T-helper 2 cell treated with Interferon-gamma antibody and Interleukin-4, amounts not matched to agents 5 μg/mL and 100 μg/mL, for 36 hours (primary cell): Measurements from ENCODE around the gene QSER1.
A peak's percentile ranks its signal among the peaks of the same experiment; 100 is the strongest.

Source experiments
- DNase-seq: peaks from one replicate; pipeline ENCODE4 v3.0.0; 2021; ENCODE audit warnings: low spot score
- H3K27ac Mint-ChIP-seq: one replicate; pipeline ENCODE4 v1.8.0; 2021; ENCODE audit warnings: mild to moderate bottlenecking, mixed read lengths
- H3K27me3 Mint-ChIP-seq: one replicate; pipeline ENCODE4 v1.8.0; 2021; ENCODE audit warnings: low read depth, mixed read lengths
- H3K36me3 Mint-ChIP-seq: one replicate; pipeline ENCODE4 v1.8.0; 2021; ENCODE audit warnings: low read depth, mixed read lengths
- H3K4me1 Mint-ChIP-seq: one replicate; pipeline ENCODE4 v1.8.0; 2021; ENCODE audit warnings: low read depth, mixed read lengths
- H3K4me3 Mint-ChIP-seq: one replicate; pipeline ENCODE4 v1.8.0; 2022; ENCODE audit warnings: mild to moderate bottlenecking, moderate library complexity, mixed read lengths
- H3K9me3 Mint-ChIP-seq: one replicate; pipeline ENCODE4 v1.8.0; 2021; ENCODE audit warnings: mixed read lengths

The QSER1 gene

GRCh38 chr11:32895471-32895870, 2.9 kb downstream of the QSER1 start:
- Mint-ChIP-seq H3K4me3 (peak overlapping the region; percentile 29), H3K4me1 (peaks cover 31% of the 10 kb centered on the region)

GRCh38 chr11:32897103-32897502, 4.5 kb downstream of the QSER1 start:
- Mint-ChIP-seq H3K36me3 (no peaks in the 10 kb centered on the region), H3K27me3 (peaks cover under 1% of the 10 kb centered on the region), H3K27ac (no peak overlapping the region), H3K4me1 (peaks cover 28% of the 10 kb centered on the region), H3K4me3 (no peak overlapping the region), H3K9me3 (no peaks in the 10 kb centered on the region)
- no peak for DNase-seq

More at GRCh38 chr11:32895471-32895870, 2.9 kb downstream of the QSER1 start:
- Mint-ChIP-seq H3K36me3 (no peaks in the 10 kb centered on the region), H3K9me3 (no peaks in the 10 kb centered on the region), H3K27ac (no peak overlapping the region), H3K27me3 (peaks cover 14% of the 10 kb centered on the region)
- DNase-seq = no peak

GRCh38 chr11:32899438-32899837, 6.8 kb downstream of the QSER1 start:
- peaks cover 24% of the 10 kb centered on the region for H3K4me1 Mint-ChIP-seq
- peaks cover 1% of the 10 kb centered on the region for H3K36me3 Mint-ChIP-seq
- H3K4me3 Mint-ChIP-seq = no peak overlapping the region
- DNase-seq = no peak
- H3K9me3 Mint-ChIP-seq = no peaks in the 10 kb centered on the region
- no peaks in the 10 kb centered on the region for H3K27me3 Mint-ChIP-seq
- no peak overlapping the region for H3K27ac Mint-ChIP-seq

- Mint-ChIP-seq H3K36me3 (peaks cover 1% of the 10 kb centered on the region), H3K4me1 (peaks cover 16% of the 10 kb centered on the region), H3K27ac (no peak overlapping the region), H3K4me3 (no peak overlapping the region), H3K9me3 (no peaks in the 10 kb centered on the region), H3K27me3 (no peaks in the 10 kb centered on the region)
- no peak for DNase-seq
Measured at GRCh38 chr11:32902089-32902665, 9.6 kb downstream of the QSER1 start.

GRCh38 chr11:32905028-32905667, 12.5 kb downstream of the QSER1 start:
- no peak overlapping the region for H3K4me3 Mint-ChIP-seq
- no peaks in the 10 kb centered on the region for H3K27me3 Mint-ChIP-seq
- H3K36me3 Mint-ChIP-seq = peaks cover 6% of the 10 kb centered on the region
- DNase-seq = no peak
- H3K9me3 Mint-ChIP-seq = no peaks in the 10 kb centered on the region
- H3K27ac Mint-ChIP-seq = no peak overlapping the region
- H3K4me1 Mint-ChIP-seq = peaks cover 7% of the 10 kb centered on the region

GRCh38 chr11:32908619-32909018, 16.0 kb downstream of the QSER1 start:
- no peak overlapping the region for H3K27ac Mint-ChIP-seq
- H3K9me3 Mint-ChIP-seq = no peaks in the 10 kb centered on the region
- H3K36me3 Mint-ChIP-seq = peaks cover 5% of the 10 kb centered on the region
- no peak for DNase-seq
- no peak overlapping the region for H3K4me3 Mint-ChIP-seq
- peaks cover 6% of the 10 kb centered on the region for H3K4me1 Mint-ChIP-seq
- H3K27me3 Mint-ChIP-seq = no peaks in the 10 kb centered on the region

- Mint-ChIP-seq H3K4me1 (peaks cover 6% of the 10 kb centered on the region), H3K27me3 (no peaks in the 10 kb centered on the region), H3K27ac (no peak overlapping the region), H3K36me3 (peaks cover 5% of the 10 kb centered on the region), H3K9me3 (no peaks in the 10 kb centered on the region), H3K4me3 (no peak overlapping the region)
- no peak for DNase-seq
Measured at GRCh38 chr11:32911413-32911812, 18.8 kb downstream of the QSER1 start.

GRCh38 chr11:32913445-32913844, 20.8 kb downstream of the QSER1 start:
- DNase-seq = no peak
- peaks cover 8% of the 10 kb centered on the region for H3K36me3 Mint-ChIP-seq
- peaks cover 11% of the 10 kb centered on the region for H3K4me1 Mint-ChIP-seq
- no peaks in the 10 kb centered on the region for H3K9me3 Mint-ChIP-seq
- H3K27me3 Mint-ChIP-seq = no peaks in the 10 kb centered on the region
- no peak overlapping the region for H3K4me3 Mint-ChIP-seq
- no peak overlapping the region for H3K27ac Mint-ChIP-seq

- no peak for DNase-seq
- no peak overlapping the region for H3K4me3 Mint-ChIP-seq
- H3K27ac Mint-ChIP-seq = no peak overlapping the region
- peaks cover 3% of the 10 kb centered on the region for H3K36me3 Mint-ChIP-seq
- peaks cover 25% of the 10 kb centered on the region for H3K4me1 Mint-ChIP-seq
- H3K9me3 Mint-ChIP-seq = no peaks in the 10 kb centered on the region
- H3K27me3 Mint-ChIP-seq = no peaks in the 10 kb centered on the region
Measured at GRCh38 chr11:32916361-32916760, 23.8 kb downstream of the QSER1 start.

GRCh38 chr11:32916994-32917393, 24.4 kb downstream of the QSER1 start:
- H3K36me3 Mint-ChIP-seq = peaks cover 3% of the 10 kb centered on the region
- H3K27me3 Mint-ChIP-seq = no peaks in the 10 kb centered on the region
- H3K4me3 Mint-ChIP-seq = no peak overlapping the region
- H3K4me1 Mint-ChIP-seq = peaks cover 22% of the 10 kb centered on the region
- no peaks in the 10 kb centered on the region for H3K9me3 Mint-ChIP-seq
- no peak for DNase-seq
- no peak overlapping the region for H3K27ac Mint-ChIP-seq

GRCh38 chr11:32918427-32918826, 25.8 kb downstream of the QSER1 start:
- Mint-ChIP-seq H3K27ac (no peak overlapping the region), H3K36me3 (peaks cover 5% of the 10 kb centered on the region), H3K4me1 (peaks cover 24% of the 10 kb centered on the region), H3K4me3 (no peak overlapping the region), H3K9me3 (no peaks in the 10 kb centered on the region), H3K27me3 (no peaks in the 10 kb centered on the region)
- no peak for DNase-seq

GRCh38 chr11:32919338-32919737, 26.7 kb downstream of the QSER1 start:
- Mint-ChIP-seq H3K9me3 (no peaks in the 10 kb centered on the region), H3K27ac (no peak overlapping the region), H3K4me3 (no peak overlapping the region), H3K36me3 (peaks cover 6% of the 10 kb centered on the region), H3K27me3 (no peaks in the 10 kb centered on the region), H3K4me1 (peaks cover 24% of the 10 kb centered on the region)
- no peak for DNase-seq

GRCh38 chr11:32920570-32920969, 28.0 kb downstream of the QSER1 start:
- peaks cover 6% of the 10 kb centered on the region for H3K36me3 Mint-ChIP-seq
- no peaks in the 10 kb centered on the region for H3K9me3 Mint-ChIP-seq
- no peaks in the 10 kb centered on the region for H3K27me3 Mint-ChIP-seq
- H3K4me1 Mint-ChIP-seq = peaks cover 24% of the 10 kb centered on the region
- H3K4me3 Mint-ChIP-seq = no peak overlapping the region
- DNase-seq = no peak
- H3K27ac Mint-ChIP-seq = no peak overlapping the region

GRCh38 chr11:32921204-32921603, 28.6 kb downstream of the QSER1 start:
- Mint-ChIP-seq H3K36me3 (peaks cover 6% of the 10 kb centered on the region), H3K4me3 (no peak overlapping the region), H3K9me3 (no peaks in the 10 kb centered on the region), H3K27ac (no peak overlapping the region), H3K4me1 (peaks cover 24% of the 10 kb centered on the region), H3K27me3 (no peaks in the 10 kb centered on the region)
- DNase-seq = no peak

- Mint-ChIP-seq H3K36me3 (peaks cover 45% of the 10 kb centered on the region), H3K4me1 (peaks cover 11% of the 10 kb centered on the region), H3K9me3 (no peaks in the 10 kb centered on the region), H3K4me3 (no peak overlapping the region), H3K27me3 (no peaks in the 10 kb centered on the region), H3K27ac (no peak overlapping the region)
- no peak for DNase-seq
Measured at GRCh38 chr11:32931606-32932005, 39.0 kb downstream of the QSER1 start.
